WTC11 (cell line): ENCODE data around the gene ETDA. TPM values are rescaled to one million over a fixed set of nuclear protein-coding genes. Genes with fewer than 3 reads are reported as not detected.
"Not testable (repeated sequence)": the region's sequence is repeated elsewhere in the genome, so short reads cannot be mapped to it uniquely, and the experiment has no call there.

Experiments
- ATAC-seq: fragments of 200-7000 bp; cut with Tn5 transposase; 2 replicates; pipeline ENCODE4 v1.10.0; 2021; ENCODE audit warnings: mild to moderate bottlenecking, moderate library complexity
- Bru-seq: library from RNA; stranded (reverse); fragments of 400-500 nt; gene quantifications from one replicate; lab custom pipeline; 2021; lab: Mats Ljungman, UMichigan
- CTCF ChIA-PET: fragments of 300-600 bp; sonication (Branson Sonifier 250); formaldehyde crosslinking; loops from one replicate; lab custom pipeline; 2021; ENCODE audit warnings: antibody characterized with exemption; lab: Charles Lee
- POLR2A ChIA-PET: fragments of 350-600 bp; sonication (Branson Sonifier 250); formaldehyde crosslinking; loops from one replicate; lab custom pipeline; 2021; ENCODE audit warnings: antibody characterized with exemption; lab: Charles Lee
- DNase-seq: peaks from one replicate; pipeline ENCODE4 v3.0.0; 2021; ENCODE audit warnings: low spot score
- H3K27ac Mint-ChIP-seq: 2 replicates; pipeline ENCODE4 v1.8.0; 2021; ENCODE audit warnings: mixed read lengths
- H3K27me3 Mint-ChIP-seq: 2 replicates; pipeline ENCODE4 v1.8.0; 2021; ENCODE audit warnings: low read depth, mild to moderate bottlenecking, moderate library complexity, mixed read lengths
- H3K36me3 Mint-ChIP-seq: 2 replicates; pipeline ENCODE4 v1.8.0; 2021; ENCODE audit warnings: mixed read lengths
- H3K4me1 Mint-ChIP-seq: 2 replicates; pipeline ENCODE4 v1.8.0; 2022; ENCODE audit warnings: mixed read lengths
- H3K4me3 Mint-ChIP-seq: 2 replicates; pipeline ENCODE4 v1.8.0; 2021; ENCODE audit warnings: mild to moderate bottlenecking, moderate library complexity, mixed read lengths
- H3K9me3 Mint-ChIP-seq: 2 replicates; pipeline ENCODE4 v1.8.0; 2021; ENCODE audit warnings: mixed read lengths
- CREM ChIP-seq: sonication (generic); formaldehyde crosslinking; IDR thresholded peaks from 2 replicates; pipeline ENCODE4 v1.8.1; 2022; ENCODE audit warnings: mild to moderate bottlenecking, missing genetic modification reagents, moderate library complexity
- EMX1 ChIP-seq: fragments of 250-450 bp; sonication (Bioruptor Pico); IDR thresholded peaks from 2 replicates; pipeline ENCODE4 v1.8.0; 2021; ENCODE audit warnings: mild to moderate bottlenecking
- IRF2 ChIP-seq: sonication (generic); formaldehyde crosslinking; IDR thresholded peaks from 2 replicates; pipeline ENCODE4 v1.8.0; 2022; ENCODE audit warnings: low read depth, missing genetic modification reagents, borderline replicate concordance
- NFYB ChIP-seq: sonication (generic); formaldehyde crosslinking; conservative IDR thresholded peaks from 2 replicates; pipeline ENCODE4 v1.8.0; 2022; ENCODE audit warnings: low read depth, missing genetic modification reagents
- RELA ChIP-seq: sonication (generic); formaldehyde crosslinking; IDR thresholded peaks from 2 replicates; pipeline ENCODE4 v1.8.1; 2022; ENCODE audit warnings: missing genetic modification reagents, mild to moderate bottlenecking, borderline replicate concordance
- ZNF263 ChIP-seq: sonication (generic); formaldehyde crosslinking; IDR thresholded peaks from 2 replicates; pipeline ENCODE4 v1.8.1; 2022; ENCODE audit warnings: low read depth, mild to moderate bottlenecking, moderate library complexity, missing genetic modification reagents
- long read RNA-seq, 3 experiments: library from RNA in 1 of 3; library from capped mRNA in 1 of 3; library from polyadenylated mRNA in 1 of 3; unstranded in 2 of 3; stranded (forward) in 1 of 3; transcript quantifications; one replicate each; pipeline ENCODE4 v2.0.0, GENCODE V29; 2021
- total RNA-seq: library from RNA; stranded (reverse); gene quantifications from 3 replicates; pipeline ENCODE4 v1.2.3, GENCODE V29; 2021
- TF ChIP-seq, protein P1 (sequence below): fragments of 200-600 bp; IDR thresholded peaks from 2 replicates; pipeline ENCODE4 v1.8.0; 2022; ENCODE audit warnings: antibody characterized with exemption
- TF ChIP-seq, protein P2 (sequence below): sonication (generic); formaldehyde crosslinking; IDR thresholded peaks from 2 replicates; pipeline ENCODE4 v1.8.1; 2022; ENCODE audit warnings: low read depth, missing genetic modification reagents, borderline replicate concordance
- TF ChIP-seq, protein P3 (sequence below): sonication (generic); formaldehyde crosslinking; IDR thresholded peaks from 2 replicates; pipeline ENCODE4 v1.8.0; 2022; ENCODE audit warnings: mild to moderate bottlenecking, missing genetic modification reagents
- TF ChIP-seq, protein P4 (sequence below): fragments of 250-450 bp; sonication (Bioruptor Pico); IDR thresholded peaks from 2 replicates; pipeline ENCODE4 v1.8.0; 2021; ENCODE audit warnings: mild to moderate bottlenecking

The ETDA gene
- total RNA-seq (not detected in 3 replicates), Bru-seq, nascent RNA (not detected)
- long read RNA-seq, experiment 1 = 0 reads
- long read RNA-seq, experiment 2 = 0 reads
- long read RNA-seq, experiment 3 = 0 reads

DNA sequence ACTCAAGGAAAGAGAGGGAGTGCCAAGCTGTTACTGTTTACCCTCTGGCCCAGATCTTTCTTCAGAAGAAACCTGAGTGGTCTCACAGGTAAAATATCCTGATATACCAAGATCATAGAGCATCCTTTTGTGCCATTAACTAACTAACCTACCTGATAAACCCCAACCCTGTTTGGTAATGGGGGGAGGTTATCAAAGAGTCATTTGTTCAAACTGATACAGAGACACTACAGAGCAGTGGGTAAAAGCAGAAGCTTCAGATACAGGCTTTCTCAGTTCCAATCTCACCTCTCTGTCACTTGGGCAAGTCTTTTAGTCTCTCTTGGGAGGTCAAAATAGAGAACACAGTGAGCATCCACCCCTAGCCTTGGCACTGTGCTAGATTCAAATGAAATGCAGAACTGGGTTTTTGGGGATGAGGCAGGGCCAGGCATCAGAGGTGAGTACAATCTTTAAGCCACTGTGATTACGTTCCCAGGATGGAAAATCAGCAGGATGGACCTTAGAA lies at the start of gene ETDA:
TSS of gene ETDA (plus strand) at position 51 of the 508 bp plus-strand sequence. CDS start 1,216 bp downstream, outside the sequence.
- H3K36me3 Mint-ChIP-seq, ATAC-seq, H3K27me3 Mint-ChIP-seq, H3K4me1 Mint-ChIP-seq, H3K27ac Mint-ChIP-seq, H3K9me3 Mint-ChIP-seq, H3K4me3 Mint-ChIP-seq, POLR2A ChIA-PET, DNase-seq, CTCF ChIA-PET: not testable (repeated sequence)

DNA sequence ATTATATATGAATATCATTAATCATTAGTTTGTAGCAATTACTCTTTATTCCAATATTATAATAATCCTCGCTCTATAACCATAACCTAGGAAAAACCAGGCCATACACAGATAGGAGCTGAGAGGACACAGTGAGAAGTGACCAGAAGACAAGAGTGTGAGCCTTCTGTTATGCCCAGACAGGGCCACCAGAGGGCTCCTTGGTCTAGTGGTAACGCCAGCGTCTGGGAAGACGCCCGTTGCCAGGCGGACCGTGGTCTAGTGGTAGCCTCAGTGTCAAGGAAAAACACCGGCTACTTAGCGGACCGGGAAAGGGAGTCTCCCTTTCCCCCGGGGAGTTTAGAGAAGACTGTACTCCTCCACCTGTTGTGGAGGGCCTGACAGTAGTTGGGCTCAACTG lies 45.4 kb upstream of the ETDA start:
- not testable (repeated sequence) for H3K36me3 Mint-ChIP-seq
- TF ChIP-seq, protein P1, sequence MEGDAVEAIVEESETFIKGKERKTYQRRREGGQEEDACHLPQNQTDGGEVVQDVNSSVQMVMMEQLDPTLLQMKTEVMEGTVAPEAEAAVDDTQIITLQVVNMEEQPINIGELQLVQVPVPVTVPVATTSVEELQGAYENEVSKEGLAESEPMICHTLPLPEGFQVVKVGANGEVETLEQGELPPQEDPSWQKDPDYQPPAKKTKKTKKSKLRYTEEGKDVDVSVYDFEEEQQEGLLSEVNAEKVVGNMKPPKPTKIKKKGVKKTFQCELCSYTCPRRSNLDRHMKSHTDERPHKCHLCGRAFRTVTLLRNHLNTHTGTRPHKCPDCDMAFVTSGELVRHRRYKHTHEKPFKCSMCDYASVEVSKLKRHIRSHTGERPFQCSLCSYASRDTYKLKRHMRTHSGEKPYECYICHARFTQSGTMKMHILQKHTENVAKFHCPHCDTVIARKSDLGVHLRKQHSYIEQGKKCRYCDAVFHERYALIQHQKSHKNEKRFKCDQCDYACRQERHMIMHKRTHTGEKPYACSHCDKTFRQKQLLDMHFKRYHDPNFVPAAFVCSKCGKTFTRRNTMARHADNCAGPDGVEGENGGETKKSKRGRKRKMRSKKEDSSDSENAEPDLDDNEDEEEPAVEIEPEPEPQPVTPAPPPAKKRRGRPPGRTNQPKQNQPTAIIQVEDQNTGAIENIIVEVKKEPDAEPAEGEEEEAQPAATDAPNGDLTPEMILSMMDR = peak; percentile 36; the same call in 1 of the 2 replicates
- TF ChIP-seq, all 79 proteins: peak for 1; not testable (repeated sequence) for 78
- H3K9me3 Mint-ChIP-seq = peaks cover 14% of the 10 kb centered on the region
- peak; percentile 61 for DNase-seq
- CTCF ChIA-PET, H3K27ac Mint-ChIP-seq, H3K27me3 Mint-ChIP-seq, POLR2A ChIA-PET, H3K4me3 Mint-ChIP-seq, H3K4me1 Mint-ChIP-seq, ATAC-seq: not testable (repeated sequence)

DNA sequence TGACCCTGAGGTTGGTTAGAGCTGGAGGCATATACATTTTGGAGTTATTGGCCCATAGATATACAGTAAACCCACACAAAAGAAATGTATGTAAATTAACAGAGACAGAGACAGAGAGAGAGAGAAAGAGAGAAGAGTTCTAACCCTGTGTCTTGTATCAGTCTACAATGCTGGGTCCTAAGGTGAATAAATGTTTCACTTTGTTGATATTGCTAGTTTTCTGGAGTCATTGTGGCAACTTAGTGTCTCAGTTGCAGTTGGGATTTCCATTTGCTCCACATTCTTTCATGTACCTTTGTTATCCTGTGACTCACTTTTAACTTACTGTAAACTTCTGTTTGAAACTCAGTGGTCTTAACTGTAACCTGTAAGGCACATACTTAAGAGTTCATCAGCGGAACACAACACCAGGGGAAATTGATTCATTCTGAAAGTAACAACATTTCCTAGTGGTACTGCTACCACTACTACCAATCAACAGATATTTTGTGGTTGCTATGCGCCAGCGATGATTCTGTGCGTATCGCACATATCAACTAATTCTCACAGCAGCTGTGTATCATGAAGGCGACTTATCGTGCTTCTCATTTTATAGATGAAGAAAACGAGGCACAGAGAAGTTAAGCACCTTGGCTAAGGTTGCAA lies 38.5 kb upstream of the ETDA start:
- CTCF ChIA-PET = no interaction called here
- POLR2A ChIA-PET = no interaction called here
- H3K36me3 Mint-ChIP-seq = no peaks in the 10 kb centered on the region
- TF ChIP-seq NFYB (no peak), RELA (CRISPR knock-in tag) (no peak), CREM (no peak), EMX1 (CRISPR knock-in tag) (no peak), IRF2 (no peak), ZNF263 (CRISPR knock-in tag) (no peak)
- TF ChIP-seq, protein P2, sequence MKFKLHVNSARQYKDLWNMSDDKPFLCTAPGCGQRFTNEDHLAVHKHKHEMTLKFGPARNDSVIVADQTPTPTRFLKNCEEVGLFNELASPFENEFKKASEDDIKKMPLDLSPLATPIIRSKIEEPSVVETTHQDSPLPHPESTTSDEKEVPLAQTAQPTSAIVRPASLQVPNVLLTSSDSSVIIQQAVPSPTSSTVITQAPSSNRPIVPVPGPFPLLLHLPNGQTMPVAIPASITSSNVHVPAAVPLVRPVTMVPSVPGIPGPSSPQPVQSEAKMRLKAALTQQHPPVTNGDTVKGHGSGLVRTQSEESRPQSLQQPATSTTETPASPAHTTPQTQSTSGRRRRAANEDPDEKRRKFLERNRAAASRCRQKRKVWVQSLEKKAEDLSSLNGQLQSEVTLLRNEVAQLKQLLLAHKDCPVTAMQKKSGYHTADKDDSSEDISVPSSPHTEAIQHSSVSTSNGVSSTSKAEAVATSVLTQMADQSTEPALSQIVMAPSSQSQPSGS = no peak
- TF ChIP-seq, protein P3, sequence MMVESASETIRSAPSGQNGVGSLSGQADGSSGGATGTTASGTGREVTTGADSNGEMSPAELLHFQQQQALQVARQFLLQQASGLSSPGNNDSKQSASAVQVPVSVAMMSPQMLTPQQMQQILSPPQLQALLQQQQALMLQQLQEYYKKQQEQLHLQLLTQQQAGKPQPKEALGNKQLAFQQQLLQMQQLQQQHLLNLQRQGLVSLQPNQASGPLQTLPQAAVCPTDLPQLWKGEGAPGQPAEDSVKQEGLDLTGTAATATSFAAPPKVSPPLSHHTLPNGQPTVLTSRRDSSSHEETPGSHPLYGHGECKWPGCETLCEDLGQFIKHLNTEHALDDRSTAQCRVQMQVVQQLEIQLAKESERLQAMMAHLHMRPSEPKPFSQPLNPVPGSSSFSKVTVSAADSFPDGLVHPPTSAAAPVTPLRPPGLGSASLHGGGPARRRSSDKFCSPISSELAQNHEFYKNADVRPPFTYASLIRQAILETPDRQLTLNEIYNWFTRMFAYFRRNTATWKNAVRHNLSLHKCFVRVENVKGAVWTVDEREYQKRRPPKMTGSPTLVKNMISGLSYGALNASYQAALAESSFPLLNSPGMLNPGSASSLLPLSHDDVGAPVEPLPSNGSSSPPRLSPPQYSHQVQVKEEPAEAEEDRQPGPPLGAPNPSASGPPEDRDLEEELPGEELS (CRISPR knock-in tag) = no peak
- TF ChIP-seq, protein P4, sequence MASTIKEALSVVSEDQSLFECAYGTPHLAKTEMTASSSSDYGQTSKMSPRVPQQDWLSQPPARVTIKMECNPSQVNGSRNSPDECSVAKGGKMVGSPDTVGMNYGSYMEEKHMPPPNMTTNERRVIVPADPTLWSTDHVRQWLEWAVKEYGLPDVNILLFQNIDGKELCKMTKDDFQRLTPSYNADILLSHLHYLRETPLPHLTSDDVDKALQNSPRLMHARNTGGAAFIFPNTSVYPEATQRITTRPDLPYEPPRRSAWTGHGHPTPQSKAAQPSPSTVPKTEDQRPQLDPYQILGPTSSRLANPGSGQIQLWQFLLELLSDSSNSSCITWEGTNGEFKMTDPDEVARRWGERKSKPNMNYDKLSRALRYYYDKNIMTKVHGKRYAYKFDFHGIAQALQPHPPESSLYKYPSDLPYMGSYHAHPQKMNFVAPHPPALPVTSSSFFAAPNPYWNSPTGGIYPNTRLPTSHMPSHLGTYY (CRISPR knock-in tag) = no peak
- H3K27ac Mint-ChIP-seq = no peak overlapping the region
- DNase-seq (no peak), ATAC-seq (no peak)
- H3K9me3 Mint-ChIP-seq = no peaks in the 10 kb centered on the region
- no peaks in the 10 kb centered on the region for H3K4me1 Mint-ChIP-seq
- H3K4me3 Mint-ChIP-seq = no peak overlapping the region
- H3K27me3 Mint-ChIP-seq = no peaks in the 10 kb centered on the region

DNA sequence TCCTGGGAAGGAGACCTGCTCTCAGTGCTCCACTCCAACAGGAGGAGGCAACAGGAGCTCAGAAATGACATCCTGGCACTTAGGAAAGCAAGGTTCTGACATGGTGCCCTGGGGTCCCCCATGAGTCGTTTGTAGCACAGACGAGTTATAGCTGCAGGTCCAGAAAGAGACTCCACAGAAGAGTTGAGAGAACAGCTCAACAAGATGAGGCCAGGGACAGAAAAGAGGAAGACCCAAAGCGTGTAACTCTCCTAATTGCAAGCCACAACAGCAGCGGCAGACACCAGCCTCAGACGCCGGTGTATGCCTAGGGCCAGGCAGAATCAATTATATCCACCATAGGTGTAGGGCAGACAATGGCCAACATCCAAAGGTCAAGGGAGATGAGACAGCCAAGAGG lies 5.9 kb upstream of the ETDA start:
- H3K9me3 Mint-ChIP-seq, H3K27ac Mint-ChIP-seq, DNase-seq, H3K36me3 Mint-ChIP-seq, CTCF ChIA-PET, ATAC-seq, H3K4me3 Mint-ChIP-seq, H3K27me3 Mint-ChIP-seq, H3K4me1 Mint-ChIP-seq, POLR2A ChIA-PET: not testable (repeated sequence)

DNA sequence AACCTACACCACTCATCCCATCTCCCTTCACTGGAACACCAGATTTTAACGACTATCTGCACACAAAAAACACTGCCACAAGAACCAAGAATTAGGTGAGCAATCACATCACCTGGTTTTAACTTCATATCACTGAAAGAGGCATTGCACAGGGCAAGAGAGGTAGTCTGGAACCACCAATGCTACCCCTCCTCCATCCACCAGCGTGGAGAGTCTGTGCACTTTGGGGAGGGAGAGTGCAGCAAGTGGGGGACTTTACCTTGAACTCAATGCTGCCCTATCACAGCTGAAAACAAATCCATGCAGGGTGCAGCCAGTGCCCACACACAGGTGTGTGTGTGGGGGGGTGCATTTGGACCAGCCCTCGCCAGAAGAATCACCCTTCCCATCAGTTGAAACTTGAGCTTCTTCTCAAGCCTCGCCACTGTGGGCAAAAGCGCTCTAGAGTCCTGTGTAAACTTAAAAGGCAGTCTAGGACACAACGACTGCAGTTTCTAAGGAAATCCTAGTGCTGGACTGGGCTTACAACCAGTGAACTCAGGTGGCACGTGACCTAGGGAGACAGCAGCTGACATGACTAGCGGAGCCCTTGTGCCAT lies 4.3 kb downstream of the ETDA start:
- H3K4me3 Mint-ChIP-seq, POLR2A ChIA-PET, CTCF ChIA-PET, H3K27me3 Mint-ChIP-seq, H3K9me3 Mint-ChIP-seq, H3K4me1 Mint-ChIP-seq, ATAC-seq, H3K36me3 Mint-ChIP-seq, H3K27ac Mint-ChIP-seq, DNase-seq: not testable (repeated sequence)
